IMR-90 (cell line): ENCODE measurements around the gene ZNF76.

Experiments used
- CEBPB ChIP-seq: IDR thresholded peaks from 2 replicates; pipeline ENCODE4 v1.6.1; 2012; ENCODE audit warnings: low read depth, low read length, improper control_type of control experiment
- CTCF ChIP-seq: conservative IDR thresholded peaks from 2 replicates; pipeline ENCODE4 v1.5.1; 2012; ENCODE audit warnings: mild to moderate bottlenecking, low read depth, low read length, improper control_type of control experiment
- ELK1 ChIP-seq: fragments of 150-350 bp; IDR thresholded peaks from 2 replicates; pipeline ENCODE4 v1.6.1; 2016; ENCODE audit warnings: low read depth, mild to moderate bottlenecking, low read length, moderate library complexity, borderline replicate concordance
- MAFK ChIP-seq: IDR thresholded peaks from 2 replicates; pipeline ENCODE4 v1.6.1; 2012; ENCODE audit warnings: low read depth, low read length, improper control_type of control experiment
- MXI1 ChIP-seq: IDR thresholded peaks from 2 replicates; pipeline ENCODE4 v1.6.1; 2012; ENCODE audit warnings: low read depth, mild to moderate bottlenecking, low read length, moderate library complexity, borderline replicate concordance
- NFE2L2 ChIP-seq: fragments of 150-350 bp; IDR thresholded peaks from 2 replicates; pipeline ENCODE4 v1.6.1; 2016; ENCODE audit warnings: low read depth, mild to moderate bottlenecking, low read length
- POLR2A ChIP-seq: IDR thresholded peaks from 2 replicates; pipeline ENCODE4 v1.6.1; 2012; ENCODE audit warnings: mild to moderate bottlenecking, low read depth, low read length
- RFX5 ChIP-seq: IDR thresholded peaks from 2 replicates; pipeline ENCODE4 v1.8.0; 2012; ENCODE audit warnings: low read depth, mild to moderate bottlenecking, low read length, moderate library complexity
- SMC3 ChIP-seq: fragments of 150-350 bp; IDR thresholded peaks from 2 replicates; pipeline ENCODE4 v1.6.1; 2016; ENCODE audit warnings: low read depth, mild to moderate bottlenecking, antibody characterized with exemption, low read length, moderate library complexity
- USF2 ChIP-seq: fragments of 150-350 bp; IDR thresholded peaks from 2 replicates; pipeline ENCODE4 v1.6.1; 2017; ENCODE audit warnings: mild to moderate bottlenecking, antibody characterized with exemption, low read length, low read depth

- no peak for TF ChIP-seq CTCF
- no peak for TF ChIP-seq USF2
- TF ChIP-seq SMC3 = no peak
- TF ChIP-seq RFX5 = no peak
- no peak for TF ChIP-seq POLR2A
- no peak for TF ChIP-seq CEBPB
- no peak for TF ChIP-seq MXI1
- TF ChIP-seq NFE2L2 = no peak
- no peak for TF ChIP-seq MAFK
- no peak for TF ChIP-seq ELK1
Measured at GRCh38 chr6:35228481-35228880, 31.1 kb upstream of the ZNF76 start.
